Right lobe of liver (tissue), 6 donors: ENCODE measurements around the gene LDAH. TPM values are rescaled to one million over a fixed set of nuclear protein-coding genes. Genes with fewer than 3 reads are reported as not detected.

Experiments used
- ATAC-seq, 4 donors: fragments of 200-7000 bp; cut with Tn5 transposase; one replicate each; pipeline ENCODE4 v1.9.1; 2020; ENCODE audit warnings: mild to moderate bottlenecking in 4 of 4, moderate library complexity in 4 of 4
- DNase-seq, 3 donors: peaks; one replicate each; pipeline ENCODE4 v3.0.0-alpha.2; 2020
- H3K27ac ChIP-seq, 3 donors: fragments of 200-600 bp; one replicate each; pipeline ENCODE4 v1.8.0; 2022
- H3K27me3 ChIP-seq, 2 donors: fragments of 200-600 bp; one replicate each; pipeline ENCODE4 v1.8.0; 2022
- H3K36me3 ChIP-seq, 4 donors: fragments of 200-600 bp; sonication (generic) in 1 of 4; one replicate each; pipeline versions ENCODE4 v1.5.1 to v1.8.0; 2017 to 2022; ENCODE audit warnings: control low read depth in 1 of 4
- H3K4me1 ChIP-seq, 4 donors: fragments of 200-600 bp; sonication (generic) in 1 of 4; one replicate each; pipeline versions ENCODE4 v1.5.1 to v1.8.0; 2017 to 2022; ENCODE audit warnings: control low read depth in 1 of 4
- H3K4me3 ChIP-seq, 3 donors: fragments of 200-600 bp; one replicate each; pipeline ENCODE4 v1.8.0; 2022
- H3K9me3 ChIP-seq, 4 donors: fragments of 200-600 bp; sonication (generic) in 1 of 4; one replicate each; pipeline versions ENCODE4 v1.5.1 to v1.8.0; 2017 to 2022; ENCODE audit warnings: control low read depth in 1 of 4
- POLR2A ChIP-seq: fragments of 450-650 bp; IDR thresholded peaks from one replicate; pipeline ENCODE4 v1.6.1; 2017; ENCODE audit warnings: antibody characterized with exemption, mild to moderate bottlenecking
- WGBS: methylation state at CpG from one replicate; pipeline ENCODE4 v1.1.6; 2018; ENCODE audit warnings: low coverage, low lambda C conversion rate; ENCODE audit not compliant: insufficient coverage; ENCODE audit errors: missing lambda C conversion rate; 5-methylcytosine and 5-hydroxymethylcytosine counted together
- intact Hi-C, 2 donors: fragments of 100-400 bp; cut with DNase I; formaldehyde crosslinking; loops; one replicate each; pipeline versions ENCODE4 v1.11.2 to v1.14.1; 2022
- total RNA-seq, 6 experiments: library from RNA; depleted of rRNA in 2 of 6; stranded (reverse); fragments of >200 nt in 2 of 6; fragmentation: NEBNext Ultra II Directional in 3 of 6; extraction: Animal tissue kit (Norgen Biotek cat#: 25700) in 3 of 6; gene quantifications; one replicate each; pipeline versions ENCODE4 v1.1.0 to v1.2.4, GENCODE V29; 2016 to 2023
- TF ChIP-seq, protein P1 (sequence below), 4 donors: fragments of 200-600 bp in 3 of 4; fragments of 450-650 bp in 1 of 4; IDR thresholded peaks; one replicate each; pipeline versions ENCODE4 v1.5.1 to v1.8.0; 2016 to 2022; ENCODE audit warnings: antibody characterized with exemption in 4 of 4, mild to moderate bottlenecking in 2 of 4
- donor health status: DM: no; HTN: yes; CAD: no.
- donor health status: DM: no; HTN: no; CAD: no.
- donor health status: DM: no; HTN: no; CAD: no.
- donor health status: DM: no; HTN: yes; CAD: no.
- donor health status: DM: no; HTN: yes; CAD: no.

Gene LDAH
- total RNA-seq, 6 experiments from 2014 or later = 9.0 to 18.7 (median 14.1) TPM

DNA sequence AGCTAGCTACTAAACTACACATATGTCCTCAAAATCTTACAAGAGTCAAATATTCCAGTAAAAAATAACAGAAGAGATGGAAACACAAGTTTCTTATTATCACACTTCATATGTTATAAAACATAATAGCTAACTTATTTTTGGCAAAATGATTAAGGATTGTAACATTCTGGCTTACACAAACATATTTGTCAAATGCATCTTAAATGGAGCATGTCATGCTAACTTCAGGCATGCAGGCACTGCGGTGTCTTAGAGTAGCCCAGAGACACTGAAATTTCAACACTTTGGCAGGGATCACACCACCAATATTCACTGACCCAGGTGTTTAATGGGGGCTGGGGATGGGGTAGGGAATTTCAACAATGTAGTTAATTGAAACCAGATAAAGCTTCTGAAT lies 51.6 kb downstream of the LDAH start:
- Histone ChIP-seq H3K4me3 (no peak overlapping the region), H3K27ac (no peak overlapping the region), H3K4me1 (no peaks in the 10 kb centered on the region), H3K9me3 (no peaks in the 10 kb centered on the region), H3K36me3 (no peaks in the 10 kb centered on the region), H3K27me3 (no peaks in the 10 kb centered on the region)
- DNase-seq = no peak
- WGBS = 100% methylated on average over 1 of the region's 1 CpG
- no peak for ATAC-seq
- no peak for TF ChIP-seq POLR2A
- TF ChIP-seq, protein P1, sequence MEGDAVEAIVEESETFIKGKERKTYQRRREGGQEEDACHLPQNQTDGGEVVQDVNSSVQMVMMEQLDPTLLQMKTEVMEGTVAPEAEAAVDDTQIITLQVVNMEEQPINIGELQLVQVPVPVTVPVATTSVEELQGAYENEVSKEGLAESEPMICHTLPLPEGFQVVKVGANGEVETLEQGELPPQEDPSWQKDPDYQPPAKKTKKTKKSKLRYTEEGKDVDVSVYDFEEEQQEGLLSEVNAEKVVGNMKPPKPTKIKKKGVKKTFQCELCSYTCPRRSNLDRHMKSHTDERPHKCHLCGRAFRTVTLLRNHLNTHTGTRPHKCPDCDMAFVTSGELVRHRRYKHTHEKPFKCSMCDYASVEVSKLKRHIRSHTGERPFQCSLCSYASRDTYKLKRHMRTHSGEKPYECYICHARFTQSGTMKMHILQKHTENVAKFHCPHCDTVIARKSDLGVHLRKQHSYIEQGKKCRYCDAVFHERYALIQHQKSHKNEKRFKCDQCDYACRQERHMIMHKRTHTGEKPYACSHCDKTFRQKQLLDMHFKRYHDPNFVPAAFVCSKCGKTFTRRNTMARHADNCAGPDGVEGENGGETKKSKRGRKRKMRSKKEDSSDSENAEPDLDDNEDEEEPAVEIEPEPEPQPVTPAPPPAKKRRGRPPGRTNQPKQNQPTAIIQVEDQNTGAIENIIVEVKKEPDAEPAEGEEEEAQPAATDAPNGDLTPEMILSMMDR (IDR thresholded peaks at IDR 0.05) = no peak
- intact Hi-C loops = no loop called here

DNA sequence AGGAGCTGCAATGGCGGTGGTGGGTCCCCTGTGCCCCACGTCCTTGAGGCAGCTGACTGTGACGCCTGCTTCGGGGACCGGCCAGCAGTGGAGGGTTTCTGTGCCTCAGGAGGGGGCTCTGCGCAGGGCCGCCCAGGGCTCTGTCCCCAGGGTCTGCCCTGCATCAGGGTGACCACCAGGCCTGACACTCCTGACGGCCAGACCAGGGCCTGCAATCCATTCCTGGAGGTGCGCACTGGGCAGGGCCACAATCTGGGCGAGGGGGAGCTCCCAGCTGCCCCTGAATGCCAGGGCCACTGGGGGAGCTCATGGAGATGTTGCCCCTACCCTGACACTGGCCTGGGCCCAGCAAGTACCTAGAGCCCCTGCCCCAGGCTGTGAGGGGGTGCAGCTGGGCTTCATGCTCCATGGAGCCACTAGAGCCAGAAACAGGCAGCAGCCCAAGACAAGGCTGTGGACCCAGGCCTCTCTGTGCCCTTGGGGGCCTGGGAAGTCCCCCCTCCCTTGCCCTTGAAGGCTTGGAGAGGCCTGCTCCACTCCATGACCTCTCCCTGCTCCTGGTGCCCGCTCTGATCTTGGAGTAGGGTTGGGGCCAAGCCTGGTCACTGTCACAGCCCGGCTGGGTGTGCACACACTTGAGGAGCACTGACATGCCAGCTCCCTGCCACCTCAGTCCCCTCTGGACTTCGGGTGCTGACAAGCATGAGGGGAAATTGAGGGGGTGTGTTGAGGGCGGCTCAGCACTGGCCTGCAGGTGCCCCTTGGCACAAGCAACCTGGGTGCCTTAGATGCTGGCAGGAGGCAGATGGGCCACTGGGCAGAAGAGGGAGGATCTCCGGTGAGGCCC lies 55.9 kb downstream of the LDAH start:
- 100% methylated on average over 1 of the region's 15 CpGs for WGBS
- H3K9me3 ChIP-seq = no peaks in the 10 kb centered on the region
- H3K4me3 ChIP-seq = no peak overlapping the region
- H3K36me3 ChIP-seq = no peaks in the 10 kb centered on the region
- no peak for TF ChIP-seq POLR2A
- TF ChIP-seq, protein P1 (IDR thresholded peaks at IDR 0.05) = no peak
- no peaks in the 10 kb centered on the region for H3K27me3 ChIP-seq
- no peak for DNase-seq
- intact Hi-C loops = no loop called here
- H3K4me1 ChIP-seq = no peaks in the 10 kb centered on the region
- no peak overlapping the region for H3K27ac ChIP-seq
- ATAC-seq = peak in 1 of 4 donors; percentile 34

DNA sequence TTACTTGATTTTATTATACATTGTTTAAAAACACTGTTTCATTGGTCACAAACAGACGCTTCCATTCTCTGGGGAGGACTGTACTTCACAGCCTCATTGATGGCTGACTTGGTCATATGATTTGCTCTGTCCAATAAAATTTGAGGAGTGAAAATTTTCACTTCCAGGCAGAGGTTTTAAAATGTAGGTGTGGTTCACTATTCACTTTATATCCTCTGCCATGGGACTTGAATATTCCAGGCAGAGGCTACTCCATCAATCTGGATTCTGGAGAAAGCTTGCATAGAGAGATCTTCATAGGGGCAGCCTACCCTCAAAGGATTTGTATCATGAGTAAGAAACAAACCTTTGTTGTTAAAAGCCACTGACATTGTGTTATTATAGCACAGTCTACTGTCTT lies 56.7 kb downstream of the LDAH start:
- intact Hi-C loops = no loop called here
- Histone ChIP-seq H3K36me3 (no peaks in the 10 kb centered on the region), H3K4me3 (no peak overlapping the region), H3K9me3 (no peaks in the 10 kb centered on the region), H3K4me1 (no peaks in the 10 kb centered on the region), H3K27ac (no peak overlapping the region), H3K27me3 (no peaks in the 10 kb centered on the region)
- 100% methylated on average over 1 of the region's 1 CpG for WGBS
- TF ChIP-seq, protein P1 (IDR thresholded peaks at IDR 0.05) = no peak
- no peak for TF ChIP-seq POLR2A
- DNase-seq = no peak
- no peak for ATAC-seq

DNA sequence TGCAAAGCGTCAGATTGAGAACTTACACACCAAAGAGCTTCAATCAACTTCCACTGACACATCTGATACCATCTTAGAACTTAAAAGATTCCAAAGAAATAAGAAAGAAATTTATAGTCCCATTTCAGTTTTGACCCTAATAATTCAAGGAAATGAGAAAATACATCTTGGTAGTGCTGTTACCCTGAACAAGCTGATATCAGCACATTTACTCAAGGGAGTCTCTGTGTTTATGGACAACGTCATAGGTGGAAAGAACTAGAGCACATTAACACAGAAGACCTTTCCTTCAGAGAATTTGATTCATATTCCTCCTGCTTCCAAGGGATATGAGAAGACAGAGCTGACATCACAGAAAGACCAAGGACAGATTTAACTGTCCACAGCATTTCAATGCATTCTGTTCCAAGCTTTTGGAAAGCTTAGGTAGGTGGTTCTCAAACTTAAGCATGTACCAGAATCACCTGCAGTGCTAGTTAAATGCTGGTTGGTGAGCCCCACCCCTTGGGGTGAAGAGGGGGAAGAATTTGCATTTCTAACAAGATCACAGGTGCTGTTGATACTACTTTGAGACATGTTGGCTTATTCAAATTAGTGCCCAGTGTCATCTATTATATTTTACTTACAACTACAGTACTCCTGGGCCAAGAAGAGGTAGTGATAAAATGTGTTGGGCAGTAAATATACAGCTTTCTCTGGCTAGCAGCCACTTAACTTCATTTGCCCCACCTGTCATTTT lies 59.8 kb downstream of the LDAH start:
- Histone ChIP-seq H3K27ac (no peak overlapping the region), H3K36me3 (no peaks in the 10 kb centered on the region), H3K4me3 (no peak overlapping the region), H3K9me3 (no peaks in the 10 kb centered on the region), H3K4me1 (no peaks in the 10 kb centered on the region), H3K27me3 (no peaks in the 10 kb centered on the region)
- intact Hi-C loops = no loop called here
- no peak for ATAC-seq
- no peak for TF ChIP-seq POLR2A
- no peak for DNase-seq
- WGBS = 91% methylated on average over 2 of the region's 2 CpGs

DNA sequence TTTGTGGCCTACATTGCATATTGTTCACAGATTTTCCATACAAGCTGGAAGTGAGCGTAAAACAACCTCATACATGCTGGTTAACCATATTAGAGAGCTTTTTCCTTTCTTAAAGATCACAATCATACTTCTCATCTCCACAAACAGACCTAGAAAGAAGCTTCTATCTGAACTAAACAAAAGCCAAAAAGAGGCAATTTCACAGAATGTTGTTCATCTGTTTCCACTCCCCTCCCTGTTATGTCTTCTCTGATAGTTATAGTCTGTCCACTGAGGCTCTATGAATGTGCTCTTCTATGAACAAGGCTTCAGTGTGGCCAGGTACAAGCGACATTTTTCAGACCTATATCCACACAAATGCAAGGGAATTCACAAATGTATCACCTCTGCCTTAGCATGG lies 63.4 kb downstream of the LDAH start:
- ATAC-seq (no peak), DNase-seq (no peak)
- no peak overlapping the region for H3K27ac ChIP-seq
- H3K4me3 ChIP-seq = no peak overlapping the region
- intact Hi-C loops = loop anchor here (10.0 kb wide), 2 partner anchors 75 to 95 kb away; partner anchors contain the start of gene GDF7 (in 1 of the 2)
- H3K9me3 ChIP-seq = no peaks in the 10 kb centered on the region
- no peak for TF ChIP-seq POLR2A
- TF ChIP-seq, protein P1 (IDR thresholded peaks at IDR 0.05) = no peak
- H3K27me3 ChIP-seq = no peaks in the 10 kb centered on the region
- 91% methylated on average over 2 of the region's 2 CpGs for WGBS
- peaks cover 0 to 7% (median 2%) of the 10 kb centered on the region in 4 donors for H3K4me1 ChIP-seq
- H3K36me3 ChIP-seq = no peaks in the 10 kb centered on the region
